ENCODE results near the gene PID1. TPM values are rescaled to one million over a fixed set of nuclear protein-coding genes. Genes with fewer than 3 reads are reported as not detected.
A peak's percentile ranks its signal among the peaks of the same experiment; 100 is the strongest.

PID1 gene
- total RNA-seq, 4 donors from 2014 or later: 33.1 to 48.6 (median 39.7) TPM

DNA sequence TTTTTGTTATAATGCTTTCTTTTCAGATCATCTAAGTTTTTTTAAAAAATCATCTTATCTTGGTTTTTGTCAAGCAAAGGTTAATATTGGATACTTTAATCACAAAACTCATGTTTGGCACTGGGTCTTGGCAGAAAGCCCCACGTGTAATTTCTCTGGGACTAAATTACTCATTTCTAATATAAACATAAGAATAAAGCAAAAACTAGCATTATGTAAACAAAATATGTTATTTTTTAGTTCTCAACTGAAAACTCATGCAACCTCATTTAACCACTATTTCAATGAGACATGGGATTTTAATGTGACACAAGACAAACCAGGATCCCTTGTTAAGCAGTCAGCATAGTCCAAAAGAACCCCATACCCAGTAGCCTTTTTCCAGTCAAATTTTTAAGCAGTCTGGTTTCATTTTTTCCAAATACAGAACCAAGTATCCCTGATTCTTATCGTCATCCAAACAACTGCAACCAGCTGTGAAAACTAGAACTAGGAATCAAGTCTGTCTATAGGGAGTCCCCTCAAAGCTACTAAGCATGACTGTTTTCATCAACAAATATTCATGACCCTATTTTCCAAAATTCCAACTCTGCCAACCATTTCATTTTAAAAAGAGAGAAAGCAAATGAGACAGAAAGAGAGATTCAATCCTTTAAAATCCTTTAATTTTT lies 27.1 kb downstream of the PID1 start:
- Histone ChIP-seq H3K27me3 (no peaks in the 10 kb centered on the region), H3K9me3 (peaks cover 0 to 26% (median 6%) of the 10 kb centered on the region in 4 donors), H3K36me3 (no peaks in the 10 kb centered on the region), H3K4me1 (peaks cover 0 to 3% (median 0%) of the 10 kb centered on the region in 4 donors), H3K4me3 (no peak overlapping the region), H3K27ac (no peak overlapping the region)
- DNase-seq (ENCODE audit: low spot score in 2 of 2): no peak
- 48 to 53% methylated on average over 2 of the region's 2 CpGs for WGBS, 2 donors
- TF ChIP-seq EP300 (IDR thresholded peaks at IDR 0.05) (no peak), POLR2A (IDR thresholded peaks at IDR 0.05) (no peak), CTCF (IDR thresholded peaks at IDR 0.05) (no peak)

DNA sequence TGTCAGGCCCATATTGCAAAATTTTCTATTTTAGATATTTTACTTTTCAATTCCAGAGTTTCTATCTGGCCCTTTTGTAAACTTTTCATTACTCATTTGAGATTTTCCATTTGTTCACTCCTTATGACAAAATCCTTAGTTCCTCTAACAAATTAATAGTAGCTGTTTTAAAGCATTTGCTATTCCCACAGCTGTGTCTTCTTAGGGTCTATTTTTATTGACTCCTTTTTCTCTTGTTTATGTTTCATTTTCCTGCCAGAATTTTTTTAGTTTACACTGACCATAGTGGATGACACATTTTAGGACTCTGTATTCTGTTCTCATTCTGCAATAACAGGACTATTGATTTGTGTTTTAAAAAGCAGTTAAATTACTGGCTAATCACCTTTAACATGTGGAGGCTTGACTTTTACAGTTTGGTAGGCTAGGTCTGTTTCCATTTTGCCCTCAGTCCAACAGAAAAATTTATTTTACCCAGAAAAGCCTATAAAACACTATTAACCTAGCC lies 30.0 kb downstream of the PID1 start:
- Histone ChIP-seq H3K4me1 (peaks cover 0 to 3% (median 0%) of the 10 kb centered on the region in 4 donors), H3K4me3 (no peak overlapping the region), H3K36me3 (no peaks in the 10 kb centered on the region), H3K27me3 (no peaks in the 10 kb centered on the region), H3K9me3 (peaks cover 0 to 26% (median 6%) of the 10 kb centered on the region in 4 donors), H3K27ac (no peak overlapping the region)
- no peak for TF ChIP-seq POLR2A (IDR thresholded peaks at IDR 0.05)
- TF ChIP-seq CTCF (IDR thresholded peaks at IDR 0.05): no peak
- no peak for TF ChIP-seq EP300 (IDR thresholded peaks at IDR 0.05)
- DNase-seq (ENCODE audit: low spot score in 2 of 2): no peak

GRCh38 chr2:229239021-229239420 lies 32.1 kb downstream of the PID1 start:
- peaks cover 0 to 26% (median 6%) of the 10 kb centered on the region in 4 donors for H3K9me3 ChIP-seq
- DNase-seq (ENCODE audit: low spot score in 2 of 2): no peak
- TF ChIP-seq POLR2A (IDR thresholded peaks at IDR 0.05) (no peak), CTCF (IDR thresholded peaks at IDR 0.05) (no peak), EP300 (IDR thresholded peaks at IDR 0.05) (no peak)
- WGBS, 2 donors: 58 to 89% methylated on average over 2 of the region's 2 CpGs
- no peak overlapping the region for H3K27ac ChIP-seq
- H3K4me3 ChIP-seq: no peak overlapping the region
- no peaks in the 10 kb centered on the region for H3K27me3 ChIP-seq
- H3K36me3 ChIP-seq: no peaks in the 10 kb centered on the region
- peaks cover 0 to 3% (median 0%) of the 10 kb centered on the region in 4 donors for H3K4me1 ChIP-seq

GRCh38 chr2:229237270-229237669 lies 33.8 kb downstream of the PID1 start:
- Histone ChIP-seq H3K27me3 (no peaks in the 10 kb centered on the region), H3K36me3 (no peaks in the 10 kb centered on the region), H3K27ac (no peak overlapping the region), H3K4me3 (no peak overlapping the region), H3K4me1 (no peaks in the 10 kb centered on the region), H3K9me3 (peaks cover 0 to 26% (median 6%) of the 10 kb centered on the region in 4 donors)
- WGBS, 2 donors: 34 to 37% methylated on average over 2 of the region's 2 CpGs
- no peak for TF ChIP-seq POLR2A (IDR thresholded peaks at IDR 0.05)
- TF ChIP-seq CTCF (IDR thresholded peaks at IDR 0.05): no peak
- no peak for TF ChIP-seq EP300 (IDR thresholded peaks at IDR 0.05)
- no peak for DNase-seq (ENCODE audit: low spot score in 2 of 2)

GRCh38 chr2:229235131-229235914 lies 35.8 kb downstream of the PID1 start:
- H3K27ac ChIP-seq: no peak overlapping the region
- TF ChIP-seq POLR2A (IDR thresholded peaks at IDR 0.05) (no peak), EP300 (IDR thresholded peaks at IDR 0.05) (peak in 1 of 2 donors; percentile 33)
- H3K27me3 ChIP-seq: no peaks in the 10 kb centered on the region
- no peak overlapping the region for H3K4me3 ChIP-seq
- H3K36me3 ChIP-seq: no peaks in the 10 kb centered on the region
- H3K4me1 ChIP-seq: no peaks in the 10 kb centered on the region
- peaks cover 0 to 10% (median 0%) of the 10 kb centered on the region in 4 donors for H3K9me3 ChIP-seq
- peak in 1 of 2 donors; percentile 9 for DNase-seq (ENCODE audit: low spot score in 2 of 2)
- WGBS, 2 donors: 66% methylated on average over 9 of the region's 9 CpGs
